22Rv1 (cell line): Measurements from ENCODE around the gene TEX2.
"Not testable (repeated sequence)": the region's sequence is repeated elsewhere in the genome, so short reads cannot be mapped to it uniquely, and the experiment has no call there.

Experiments used
- ZFX ChIP-seq: fragments of 450-650 bp; IDR thresholded peaks from 2 replicates; pipeline ENCODE4 v1.6.1; 2017; ENCODE audit warnings: antibody characterized with exemption, borderline replicate concordance
- TF ChIP-seq, protein P1 (sequence below): fragments of 450-650 bp; IDR thresholded peaks from 2 replicates; pipeline ENCODE4 v1.5.1; 2017; ENCODE audit warnings: mild to moderate bottlenecking

DNA sequence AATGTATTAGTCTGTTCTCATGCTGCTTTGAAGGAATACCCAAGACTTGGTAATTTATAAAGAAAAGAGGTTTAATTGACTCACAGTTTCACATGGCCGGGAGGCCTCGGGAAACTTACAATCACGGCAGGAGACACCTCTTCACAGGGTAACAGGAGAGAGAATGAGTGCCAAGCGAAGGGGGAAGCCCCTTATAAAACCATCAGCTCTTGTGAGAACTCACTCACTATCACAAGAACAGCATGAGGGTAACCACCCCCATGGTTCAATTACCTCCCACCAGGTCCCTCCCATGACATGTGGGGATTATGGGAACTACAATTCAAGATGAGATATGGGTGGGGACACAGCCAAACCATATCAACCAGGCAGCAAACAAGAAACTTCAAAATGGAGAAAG is 24.6 kb downstream of the TEX2 start:
- TF ChIP-seq, protein P1, sequence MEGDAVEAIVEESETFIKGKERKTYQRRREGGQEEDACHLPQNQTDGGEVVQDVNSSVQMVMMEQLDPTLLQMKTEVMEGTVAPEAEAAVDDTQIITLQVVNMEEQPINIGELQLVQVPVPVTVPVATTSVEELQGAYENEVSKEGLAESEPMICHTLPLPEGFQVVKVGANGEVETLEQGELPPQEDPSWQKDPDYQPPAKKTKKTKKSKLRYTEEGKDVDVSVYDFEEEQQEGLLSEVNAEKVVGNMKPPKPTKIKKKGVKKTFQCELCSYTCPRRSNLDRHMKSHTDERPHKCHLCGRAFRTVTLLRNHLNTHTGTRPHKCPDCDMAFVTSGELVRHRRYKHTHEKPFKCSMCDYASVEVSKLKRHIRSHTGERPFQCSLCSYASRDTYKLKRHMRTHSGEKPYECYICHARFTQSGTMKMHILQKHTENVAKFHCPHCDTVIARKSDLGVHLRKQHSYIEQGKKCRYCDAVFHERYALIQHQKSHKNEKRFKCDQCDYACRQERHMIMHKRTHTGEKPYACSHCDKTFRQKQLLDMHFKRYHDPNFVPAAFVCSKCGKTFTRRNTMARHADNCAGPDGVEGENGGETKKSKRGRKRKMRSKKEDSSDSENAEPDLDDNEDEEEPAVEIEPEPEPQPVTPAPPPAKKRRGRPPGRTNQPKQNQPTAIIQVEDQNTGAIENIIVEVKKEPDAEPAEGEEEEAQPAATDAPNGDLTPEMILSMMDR, result not testable (repeated sequence)
- TF ChIP-seq ZFX, result not testable (repeated sequence)
